Testis (tissue), 2 donors: Measurements from ENCODE around the gene GSAP.

ENCODE experiments used
- POLR2A ChIP-seq: fragments of 450-650 bp; IDR thresholded peaks from one replicate; pipeline ENCODE4 v1.6.1; 2017; ENCODE audit warnings: antibody characterized with exemption, mild to moderate bottlenecking, moderate library complexity
- TF ChIP-seq, protein P1 (sequence below), 3 experiments: fragments of 450-650 bp in 2 of 3; fragments of 200-600 bp in 1 of 3; sonication (generic) in 1 of 3; IDR thresholded peaks; one replicate each; pipeline ENCODE4 v1.5.1; 2016 to 2019; ENCODE audit warnings: antibody characterized with exemption in 3 of 3, mild to moderate bottlenecking in 2 of 3, moderate library complexity in 1 of 3

GRCh38 chr7:77308792-77309191 is 107.4 kb downstream of the GSAP start:
- TF ChIP-seq, protein P1, sequence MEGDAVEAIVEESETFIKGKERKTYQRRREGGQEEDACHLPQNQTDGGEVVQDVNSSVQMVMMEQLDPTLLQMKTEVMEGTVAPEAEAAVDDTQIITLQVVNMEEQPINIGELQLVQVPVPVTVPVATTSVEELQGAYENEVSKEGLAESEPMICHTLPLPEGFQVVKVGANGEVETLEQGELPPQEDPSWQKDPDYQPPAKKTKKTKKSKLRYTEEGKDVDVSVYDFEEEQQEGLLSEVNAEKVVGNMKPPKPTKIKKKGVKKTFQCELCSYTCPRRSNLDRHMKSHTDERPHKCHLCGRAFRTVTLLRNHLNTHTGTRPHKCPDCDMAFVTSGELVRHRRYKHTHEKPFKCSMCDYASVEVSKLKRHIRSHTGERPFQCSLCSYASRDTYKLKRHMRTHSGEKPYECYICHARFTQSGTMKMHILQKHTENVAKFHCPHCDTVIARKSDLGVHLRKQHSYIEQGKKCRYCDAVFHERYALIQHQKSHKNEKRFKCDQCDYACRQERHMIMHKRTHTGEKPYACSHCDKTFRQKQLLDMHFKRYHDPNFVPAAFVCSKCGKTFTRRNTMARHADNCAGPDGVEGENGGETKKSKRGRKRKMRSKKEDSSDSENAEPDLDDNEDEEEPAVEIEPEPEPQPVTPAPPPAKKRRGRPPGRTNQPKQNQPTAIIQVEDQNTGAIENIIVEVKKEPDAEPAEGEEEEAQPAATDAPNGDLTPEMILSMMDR (IDR thresholded peaks at IDR 0.05): no peak
- TF ChIP-seq POLR2A: no peak
